DMS53 treated with DMSO at 0.1 percent for 48 hours (cell line): ENCODE measurements around the gene ZMYND8.
"Not testable (repeated sequence)": the region's sequence is repeated elsewhere in the genome, so short reads cannot be mapped to it uniquely, and the experiment has no call there.

Experiments used
- DNase-seq: peaks from one replicate; lab custom pipeline; 2025; ENCODE audit not compliant: unreplicated experiment; lab: John Stamatoyannopoulos, UW

ZMYND8 gene

DNA sequence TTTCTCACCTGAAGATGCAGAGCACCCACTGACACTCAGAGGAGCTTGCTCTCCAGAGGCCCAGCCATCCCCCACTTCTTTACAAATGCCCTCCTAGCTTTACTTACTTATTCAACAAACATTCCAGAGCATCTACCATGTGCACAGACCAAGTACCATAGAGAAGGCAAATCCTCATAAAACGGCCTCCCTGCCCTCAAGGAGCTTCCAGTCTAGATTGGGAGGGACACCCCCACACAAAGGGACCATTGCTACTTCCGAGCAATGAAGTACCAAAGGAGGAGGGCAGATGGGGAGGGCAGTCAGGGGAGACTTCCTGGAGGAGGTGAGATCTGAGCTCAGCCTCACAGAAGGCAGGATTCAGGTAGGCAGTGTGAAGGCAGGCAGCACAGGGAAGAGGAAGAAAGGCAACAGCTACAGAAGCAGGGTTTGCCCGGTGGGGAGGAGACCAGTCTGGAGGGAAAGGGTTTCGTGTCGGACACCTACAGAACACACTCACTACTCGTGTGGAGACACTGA lies 108.0 kb downstream of the ZMYND8 start:
- DNase-seq, result no peak

DNA sequence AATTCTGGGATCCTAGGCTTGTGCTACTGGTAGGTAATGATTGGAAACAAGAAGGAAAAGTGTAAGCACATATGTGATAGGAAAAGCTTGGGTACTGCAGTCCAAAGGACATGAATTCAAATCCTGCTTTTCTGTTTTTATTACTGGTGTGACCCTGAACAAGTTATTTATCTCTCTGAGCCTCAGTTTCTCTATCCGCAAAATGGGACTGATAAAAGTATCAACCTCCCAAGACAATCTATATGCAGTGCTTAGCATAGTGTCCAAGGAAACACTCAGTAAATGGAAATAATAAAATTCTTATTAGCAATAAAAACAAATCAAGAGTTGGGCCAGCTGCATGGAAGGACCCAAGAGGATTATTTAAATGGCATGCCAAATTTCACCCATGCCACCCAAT lies 108.5 kb downstream of the ZMYND8 start:
- no peak for DNase-seq

GRCh38 chr20:47246061-47246777 lies 110.3 kb downstream of the ZMYND8 start:
- DNase-seq, result no peak

- not testable (repeated sequence) for DNase-seq
Observed at GRCh38 chr20:47245166-47245565, 111.3 kb downstream of the ZMYND8 start.

GRCh38 chr20:47244451-47244850 lies 112.0 kb downstream of the ZMYND8 start:
- no peak for DNase-seq

DNA sequence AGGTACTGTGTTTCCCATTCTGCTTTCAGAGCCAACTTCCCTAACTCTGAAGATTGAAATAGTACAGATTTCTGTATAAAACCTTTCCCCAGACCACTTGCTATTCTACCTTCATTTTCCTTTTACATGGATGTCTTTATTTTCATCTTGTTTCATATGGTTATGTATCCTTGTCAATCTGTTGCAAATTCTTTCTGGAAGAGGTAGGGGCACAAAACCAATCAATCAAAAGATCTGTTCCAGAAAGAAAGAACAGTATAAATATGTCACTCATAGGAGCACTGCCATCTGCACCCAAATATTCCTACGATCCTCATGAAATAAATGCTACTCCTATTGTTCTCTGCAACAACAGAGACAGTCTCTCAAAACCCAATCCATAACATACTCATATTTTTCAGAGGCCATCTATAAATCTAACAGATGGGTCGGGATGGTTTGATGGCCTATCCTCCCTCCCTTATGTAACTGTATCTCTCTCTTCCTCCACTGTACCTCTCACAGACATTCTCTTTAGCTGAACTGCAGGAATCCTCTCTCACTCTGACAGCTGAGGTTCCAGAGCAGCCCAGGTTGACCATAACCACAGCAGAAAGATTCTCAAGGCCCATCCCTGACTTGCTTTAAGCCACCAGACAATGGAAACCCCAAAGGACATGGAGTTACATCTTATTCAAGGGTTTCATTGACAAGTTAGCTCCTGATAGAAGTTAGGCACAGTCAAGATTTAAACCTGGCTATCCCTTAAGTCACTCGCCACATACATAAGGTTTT lies 112.8 kb downstream of the ZMYND8 start:
- DNase-seq, result no peak

- DNase-seq, result no peak
Observed at GRCh38 chr20:47243003-47243402, 113.5 kb downstream of the ZMYND8 start.

- no peak for DNase-seq
Observed at GRCh38 chr20:47241345-47241781, 115.1 kb downstream of the ZMYND8 start.

DNA sequence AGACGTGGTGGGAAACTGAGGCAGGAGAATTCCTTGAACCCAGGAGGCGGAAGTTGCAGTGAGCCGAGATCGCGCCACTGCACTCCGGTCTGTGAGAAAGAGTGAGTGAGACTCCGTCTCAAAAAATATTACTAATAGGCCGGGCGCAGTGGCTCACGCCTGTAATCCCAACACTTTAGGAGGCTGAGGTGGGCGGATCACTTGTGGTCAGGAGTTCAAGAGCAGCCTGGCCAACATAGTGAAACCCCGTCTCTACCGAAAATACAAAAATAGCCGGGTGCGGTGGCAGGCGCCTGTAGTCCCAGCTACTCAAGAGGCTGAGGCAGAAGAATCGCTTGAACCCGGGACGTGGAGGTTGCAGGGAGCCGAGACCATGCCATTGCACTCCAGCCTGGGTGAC lies 116.4 kb downstream of the ZMYND8 start:
- DNase-seq, result not testable (repeated sequence)

GRCh38 chr20:47239719-47240067 lies 116.8 kb downstream of the ZMYND8 start:
- DNase-seq, result no peak

DNA sequence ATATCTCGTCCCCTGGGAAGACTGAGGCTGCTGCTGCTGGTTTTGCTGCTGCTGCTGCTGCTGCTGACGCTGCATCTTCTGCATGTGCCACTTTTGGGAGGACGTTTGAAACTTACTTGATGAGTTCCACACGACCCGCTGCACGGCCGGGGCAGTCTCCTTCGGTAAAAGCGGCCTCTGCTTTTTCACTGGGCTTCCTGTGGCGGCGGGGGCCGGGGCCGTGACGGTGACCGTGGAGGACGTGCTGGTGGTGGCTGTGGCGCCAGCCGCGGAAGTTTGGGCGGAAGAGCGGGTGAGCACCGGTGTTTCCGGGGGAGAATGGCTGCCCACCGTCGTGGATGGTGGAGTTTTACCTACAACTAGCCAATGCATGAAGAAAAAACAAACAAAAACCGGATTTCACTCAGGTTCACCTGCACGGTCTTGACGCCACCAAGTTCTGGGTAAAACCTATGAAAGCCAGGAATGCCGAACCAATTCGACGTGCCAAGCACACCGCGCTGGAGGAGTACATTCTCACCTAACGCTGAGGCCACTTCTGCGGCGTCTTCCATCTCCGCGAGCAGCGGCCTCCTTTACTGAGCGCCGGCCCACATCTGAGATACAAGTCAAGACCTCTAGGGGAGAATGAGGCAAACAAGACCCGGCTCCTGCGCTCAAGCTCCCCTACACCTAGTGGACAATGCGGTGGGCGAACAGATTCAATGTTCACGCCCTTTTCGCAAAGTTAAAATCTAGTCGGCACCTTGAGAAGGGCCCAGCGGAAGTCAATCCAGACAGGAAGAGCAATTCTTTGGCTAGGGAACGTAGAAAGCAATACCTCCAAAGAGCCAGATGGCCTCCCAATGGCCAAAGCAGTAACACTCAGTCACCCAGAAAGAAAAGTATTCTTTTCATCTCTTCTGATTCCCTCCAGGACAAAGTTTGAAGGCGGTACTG lies 117.5 kb downstream of the ZMYND8 start:
- no peak for DNase-seq

- DNase-seq, result no peak
Observed at GRCh38 chr20:47237715-47238114, 118.8 kb downstream of the ZMYND8 start.

DNA sequence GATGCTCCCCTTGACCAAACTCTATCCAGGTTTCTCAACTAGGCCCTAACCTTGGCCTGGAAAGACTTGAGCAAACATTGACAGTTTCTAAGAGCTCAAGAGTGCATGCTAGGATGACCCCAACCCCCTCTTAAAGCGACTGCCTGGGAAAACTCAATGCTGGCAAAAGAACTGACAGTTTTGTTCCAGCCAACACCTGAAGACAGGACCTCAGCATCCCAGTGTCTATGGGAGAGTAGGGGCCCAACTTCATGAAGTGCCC lies 119.9 kb downstream of the ZMYND8 start:
- DNase-seq, result no peak

- DNase-seq, result no peak
Observed at GRCh38 chr20:47235853-47236638, 120.5 kb downstream of the ZMYND8 start.

DNA sequence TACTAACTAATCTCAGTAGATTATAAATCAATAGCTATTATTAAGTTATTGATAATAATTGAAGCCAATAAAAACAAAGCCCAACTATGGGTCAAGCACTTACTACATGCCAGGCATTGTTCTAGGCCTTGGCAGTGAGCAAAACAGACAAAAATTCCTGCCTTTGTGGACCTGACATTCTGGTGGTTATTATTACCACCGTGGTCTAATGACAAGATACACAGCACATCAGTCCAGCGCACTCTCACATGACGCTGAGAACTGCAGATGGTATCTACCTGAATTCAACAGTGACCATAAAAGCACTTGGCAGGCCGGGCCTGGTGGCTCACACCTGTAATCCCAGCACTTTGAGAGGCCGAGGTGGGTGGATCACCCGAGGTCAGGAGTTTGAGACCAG lies 121.4 kb downstream of the ZMYND8 start:
- no peak for DNase-seq

DNA sequence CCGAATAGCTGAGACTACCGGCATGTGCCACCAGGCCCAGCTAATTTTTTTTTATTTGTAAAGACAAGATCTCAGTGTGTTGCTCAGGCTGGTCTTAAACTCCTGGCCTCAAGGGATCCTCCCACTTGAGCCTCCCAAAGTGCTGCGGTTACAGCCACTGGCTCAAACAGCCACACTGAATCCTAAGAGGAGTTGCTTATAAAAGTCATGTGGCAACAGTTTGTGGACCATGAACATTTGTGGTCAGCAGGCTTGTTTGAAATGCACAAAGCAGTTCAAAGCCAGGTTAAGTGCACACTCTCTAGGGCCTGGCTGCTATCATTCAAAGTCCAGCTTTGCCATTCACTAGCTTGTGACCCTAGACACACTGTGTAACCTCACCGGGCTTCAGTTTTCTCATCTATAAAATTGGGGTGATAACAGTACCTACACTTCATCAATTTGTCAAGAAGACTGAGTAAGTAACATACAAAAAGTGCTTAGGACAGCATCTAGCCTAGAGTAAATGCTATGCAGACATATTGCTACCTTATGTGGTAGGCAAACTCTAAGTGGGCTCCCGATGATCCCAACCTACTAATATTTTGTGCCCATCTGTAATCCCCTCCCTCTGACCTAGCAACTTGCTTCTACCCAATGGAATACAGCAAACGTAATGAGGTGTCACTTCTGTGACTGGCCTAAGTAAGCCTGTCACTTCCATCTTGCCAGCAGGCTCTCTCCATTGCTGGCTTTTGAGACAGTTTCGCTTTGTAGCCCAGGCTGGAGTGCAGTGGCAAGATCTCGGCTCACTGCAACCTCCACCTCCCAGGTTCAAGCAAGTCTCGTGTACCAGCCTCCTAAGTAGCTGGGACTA lies 122.9 kb downstream of the ZMYND8 start:
- no peak for DNase-seq

- DNase-seq, result no peak
Observed at GRCh38 chr20:47232518-47232917, 124.0 kb downstream of the ZMYND8 start.

DNA sequence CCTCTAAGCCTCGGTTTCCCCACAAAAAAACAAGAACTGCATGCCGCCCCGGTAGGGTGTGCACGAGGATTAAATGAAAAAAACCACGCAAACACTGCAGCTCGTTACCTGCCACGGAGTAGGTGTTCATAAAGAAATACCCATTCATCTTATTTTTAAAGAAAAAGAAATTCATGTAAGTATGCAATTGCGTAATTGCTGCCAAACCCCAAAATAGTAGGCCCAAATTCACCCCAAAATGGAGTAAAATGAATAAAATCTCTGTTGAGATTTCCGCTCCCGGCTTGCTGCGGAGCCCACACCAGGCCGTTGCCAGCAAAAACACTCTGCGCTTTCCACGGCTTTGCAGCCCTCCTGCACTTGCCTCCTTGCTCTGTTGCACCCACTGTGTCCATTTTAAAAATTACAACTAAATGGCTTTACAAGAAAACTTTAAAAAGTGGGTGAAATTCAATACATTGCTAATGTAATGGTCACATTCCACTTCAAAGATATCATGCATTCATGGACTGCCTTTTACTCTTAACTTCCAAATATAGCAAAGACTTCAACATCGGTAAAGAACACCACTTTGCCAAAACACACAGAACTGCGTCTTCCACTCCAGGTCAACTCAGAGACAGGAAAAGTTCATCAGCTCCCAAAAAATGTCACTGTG lies 125.0 kb downstream of the ZMYND8 start:
- DNase-seq, result no peak

DNA sequence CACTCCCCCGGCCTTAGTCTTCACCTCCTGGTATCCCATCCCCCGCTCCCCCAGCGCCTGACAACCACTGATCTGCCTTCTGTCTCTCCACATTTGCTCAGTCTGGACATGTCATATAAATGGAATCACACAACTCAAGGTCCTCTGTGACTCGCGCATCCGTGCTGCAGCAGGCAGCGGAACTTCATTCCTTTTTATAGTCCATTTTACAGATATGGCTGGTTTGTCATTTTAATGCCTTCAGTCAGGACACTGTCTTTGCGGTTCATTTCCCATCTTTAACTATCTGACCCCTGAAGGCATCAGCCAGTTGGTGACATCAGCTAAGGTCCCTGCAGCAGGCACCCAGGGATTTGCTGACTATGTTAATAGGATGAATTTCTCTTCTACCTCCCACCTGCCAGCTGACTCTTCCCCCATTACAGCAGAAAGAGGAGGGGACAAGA lies 125.7 kb downstream of the ZMYND8 start:
- DNase-seq, result no peak
